ENCODE data around the gene TOMM40L.

TOMM40L gene

GRCh38 chr1:161199506-161200139, 26.2 kb upstream of the TOMM40L start:
- peak in 1 of 2 experiments; percentile 45 for DNase-seq (ENCODE audit: low read depth in 1 of 2, low spot score in 1 of 2)
- in situ Hi-C loops (cut with HindIII; ENCODE audit: low pct_unique_long_range_greater_than_20kb, low sequenced_read_pairs), result no loop called here
- no peak for TF ChIP-seq JUND (IDR thresholded peaks at IDR 0.05; ENCODE audit: low read depth)

DNA sequence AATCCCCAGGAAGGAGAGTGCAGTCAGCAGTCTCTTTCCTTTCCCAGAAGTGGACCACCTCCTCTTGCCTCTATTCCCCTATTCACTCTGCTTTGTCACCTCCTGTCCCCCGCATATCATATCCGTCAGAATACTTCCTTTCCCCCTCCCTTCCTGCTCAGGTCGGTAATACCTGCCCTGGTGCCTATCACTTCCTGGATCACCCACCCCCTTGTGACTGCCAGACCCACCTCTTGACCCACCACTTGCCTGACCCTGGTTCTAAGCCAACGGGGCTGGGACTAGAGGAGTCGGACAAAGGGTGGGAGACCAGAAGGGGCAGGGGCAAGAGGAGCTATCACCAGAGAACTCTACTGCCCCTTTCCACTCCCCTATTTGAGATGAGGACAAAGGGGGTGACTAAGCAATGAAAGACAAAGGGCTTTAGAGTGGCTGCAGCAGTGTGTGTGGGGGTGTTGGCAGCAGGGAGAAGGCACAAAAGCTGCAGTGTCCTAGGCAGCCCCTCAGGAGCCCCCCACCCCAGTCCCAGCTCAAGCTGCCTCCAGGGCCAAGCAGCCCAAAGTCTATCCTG, 25.4 kb upstream of the TOMM40L start:
- TF ChIP-seq JUND (IDR thresholded peaks at IDR 0.05; ENCODE audit: low read depth), result no peak
- no peak for DNase-seq (ENCODE audit: low read depth in 1 of 2, low spot score in 1 of 2)
- in situ Hi-C loops (cut with HindIII; ENCODE audit: low pct_unique_long_range_greater_than_20kb, low sequenced_read_pairs), result no loop called here

DNA sequence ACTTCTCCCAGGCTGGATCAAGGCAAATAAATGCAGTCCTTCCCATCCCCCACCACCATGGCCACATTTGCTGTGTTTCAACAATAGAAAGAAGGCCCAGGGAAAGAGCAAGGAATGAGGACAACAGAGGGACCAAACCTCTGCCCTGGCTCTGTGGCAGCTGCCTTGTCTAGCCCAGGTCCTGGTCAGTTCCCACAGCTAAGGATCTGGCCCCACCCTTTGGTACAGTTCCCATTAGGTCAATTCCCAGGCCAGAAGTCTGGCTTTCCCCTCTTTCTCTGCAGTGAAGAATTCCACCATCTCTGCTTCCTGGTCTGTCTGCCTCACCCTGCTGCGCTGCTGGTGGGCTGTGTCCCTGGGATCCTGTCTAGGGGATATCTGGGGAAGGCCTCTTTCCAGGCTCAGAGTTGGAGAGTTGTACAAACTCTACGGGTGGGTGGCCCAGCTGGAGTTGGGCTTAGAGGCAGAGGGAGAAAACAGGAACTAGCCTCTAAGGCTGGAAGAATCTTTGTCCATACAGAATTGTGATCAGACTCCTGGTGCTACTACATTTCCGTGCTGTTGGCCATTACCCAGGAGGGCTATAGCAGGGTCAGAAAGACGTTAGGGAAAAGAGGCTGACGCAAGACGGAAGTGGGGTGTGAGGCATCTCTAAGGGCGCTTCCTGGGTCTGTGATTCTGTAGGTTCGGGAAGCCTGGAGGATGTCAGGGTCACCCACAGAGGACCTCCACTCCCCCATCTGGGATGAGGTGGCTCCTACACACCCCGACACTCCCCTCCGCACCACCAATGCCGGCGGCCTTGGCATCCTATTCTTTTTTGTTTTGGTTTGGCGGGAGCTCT, 24.6 kb upstream of the TOMM40L start:
- TF ChIP-seq JUND (IDR thresholded peaks at IDR 0.05; ENCODE audit: low read depth), result no peak
- in situ Hi-C loops (cut with HindIII; ENCODE audit: low pct_unique_long_range_greater_than_20kb, low sequenced_read_pairs), result no loop called here
- no peak for DNase-seq (ENCODE audit: low read depth in 1 of 2, low spot score in 1 of 2)

DNA sequence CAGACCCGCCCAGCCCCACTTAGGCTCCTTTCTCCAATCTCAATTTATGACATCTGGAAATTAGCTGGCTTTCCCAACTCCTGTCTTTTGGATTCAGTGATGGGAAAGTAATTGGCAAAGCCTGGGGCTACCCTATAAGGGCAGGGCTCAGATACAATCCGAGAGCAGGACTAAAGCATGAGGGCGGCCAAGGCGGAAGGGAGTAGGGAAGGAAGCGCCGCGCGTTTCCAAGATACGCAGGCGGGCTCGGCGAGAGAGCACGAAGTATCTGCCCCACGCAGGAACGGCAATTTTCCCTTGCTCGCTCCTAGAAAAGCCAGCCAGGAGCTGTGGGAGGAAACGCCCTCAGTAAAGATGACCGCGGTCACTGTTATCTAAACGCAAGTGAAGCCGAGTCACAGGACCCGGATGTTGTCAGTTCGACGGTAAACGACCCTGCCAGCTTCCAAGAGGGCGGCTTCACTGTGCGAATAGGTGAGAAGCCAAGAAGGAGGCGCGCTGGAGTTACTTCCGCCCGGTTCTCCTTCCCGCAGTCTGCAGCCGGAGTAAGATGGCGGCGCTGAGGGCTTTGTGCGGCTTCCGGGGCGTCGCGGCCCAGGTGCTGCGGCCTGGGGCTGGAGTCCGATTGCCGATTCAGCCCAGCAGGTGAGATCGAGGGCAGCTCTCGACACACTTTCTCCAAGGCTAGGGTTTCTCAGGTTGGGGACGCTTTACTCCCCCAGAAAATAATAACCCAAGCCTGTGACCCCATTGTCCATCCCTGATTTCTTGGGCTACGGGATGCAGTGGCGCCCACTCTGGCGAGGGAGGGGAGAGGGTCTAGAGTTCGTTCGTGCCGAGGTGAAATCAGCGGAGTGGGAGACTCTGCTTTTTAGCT, 23.8 kb upstream of the TOMM40L start, which contains the start of gene NDUFS2:
TSS of gene NDUFS2 (plus strand) at position 532 of the 877 bp plus-strand sequence. CDS start at position 551, 19 bp downstream.
- no peak for TF ChIP-seq JUND (IDR thresholded peaks at IDR 0.05; ENCODE audit: low read depth)
- in situ Hi-C loops (cut with HindIII; ENCODE audit: low pct_unique_long_range_greater_than_20kb, low sequenced_read_pairs), result no loop called here
- DNase-seq (ENCODE audit: low read depth in 1 of 2, low spot score in 1 of 2), result peak; percentile 90 to 100

DNA sequence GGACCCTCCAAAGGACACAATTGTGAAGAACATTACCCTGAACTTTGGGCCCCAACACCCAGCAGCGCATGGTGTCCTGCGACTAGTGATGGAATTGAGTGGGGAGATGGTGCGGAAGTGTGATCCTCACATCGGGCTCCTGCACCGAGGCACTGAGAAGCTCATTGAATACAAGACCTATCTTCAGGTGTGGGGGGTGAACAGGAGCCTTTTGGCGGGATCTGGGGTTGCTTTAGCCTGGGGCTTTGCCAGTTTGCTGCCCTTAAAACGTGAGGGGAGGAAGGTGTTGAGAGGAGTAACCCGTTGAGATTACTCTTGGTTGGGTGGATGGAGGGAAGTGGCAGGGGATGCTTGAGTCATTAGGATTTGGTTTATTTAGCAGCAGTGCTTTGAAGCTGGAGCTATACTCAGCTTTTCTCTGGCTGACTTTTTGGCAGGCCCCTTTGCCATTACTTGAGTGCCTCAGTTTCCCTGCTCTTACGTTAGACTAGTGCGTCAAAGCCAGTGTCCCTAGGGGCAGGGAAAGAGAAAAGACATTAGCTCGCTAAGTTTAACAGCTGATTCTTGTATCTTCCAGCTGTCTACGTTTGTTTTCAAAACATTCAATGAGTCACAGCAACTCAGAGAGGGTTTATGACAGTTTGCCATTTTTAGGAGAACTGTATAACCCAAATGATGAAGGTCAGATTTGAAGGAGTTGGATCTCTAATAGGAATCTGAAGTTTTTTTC, 19.3 kb upstream of the TOMM40L start:
- DNase-seq (ENCODE audit: low read depth in 1 of 2, low spot score in 1 of 2), result no peak
- in situ Hi-C loops (cut with HindIII; ENCODE audit: low pct_unique_long_range_greater_than_20kb, low sequenced_read_pairs), result no loop called here
- no peak for TF ChIP-seq JUND (IDR thresholded peaks at IDR 0.05; ENCODE audit: low read depth)

DNA sequence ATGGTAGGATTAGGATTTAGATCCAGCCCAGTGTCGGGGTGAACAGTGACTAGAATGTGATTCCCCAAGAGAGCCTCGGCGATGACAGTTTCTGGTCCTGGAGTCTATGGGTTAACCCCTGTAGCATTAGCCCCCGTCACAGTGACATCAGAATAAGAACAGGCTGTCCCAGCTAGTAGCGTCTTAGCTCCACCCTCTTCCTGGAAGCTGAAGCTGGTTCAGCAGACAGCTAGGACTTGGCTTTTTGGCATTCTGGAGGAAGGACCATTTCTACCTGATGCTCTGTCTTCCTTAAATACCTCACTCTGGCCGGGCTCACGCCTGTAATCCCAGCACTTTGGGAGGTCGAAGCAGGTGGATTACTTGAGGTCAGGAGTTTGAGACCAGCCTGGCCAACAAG, 18.7 kb upstream of the TOMM40L start:
- in situ Hi-C loops (cut with HindIII; ENCODE audit: low pct_unique_long_range_greater_than_20kb, low sequenced_read_pairs), result no loop called here
- DNase-seq (ENCODE audit: low read depth in 1 of 2, low spot score in 1 of 2), result no peak
- no peak for TF ChIP-seq JUND (IDR thresholded peaks at IDR 0.05; ENCODE audit: low read depth)

GRCh38 chr1:161209790-161210409, 16.0 kb upstream of the TOMM40L start:
- in situ Hi-C loops (cut with HindIII; ENCODE audit: low pct_unique_long_range_greater_than_20kb, low sequenced_read_pairs), result no loop called here
- TF ChIP-seq JUND (IDR thresholded peaks at IDR 0.05; ENCODE audit: low read depth), result no peak

GRCh38 chr1:161214369-161214768, 11.5 kb upstream of the TOMM40L start:
- no peak for TF ChIP-seq JUND (IDR thresholded peaks at IDR 0.05; ENCODE audit: low read depth)
- no peak for DNase-seq (ENCODE audit: low read depth in 1 of 2, low spot score in 1 of 2)
- in situ Hi-C loops (cut with HindIII; ENCODE audit: low pct_unique_long_range_greater_than_20kb, low sequenced_read_pairs), result no loop called here

More at GRCh38 chr1:161209790-161210409, 16.0 kb upstream of the TOMM40L start:
- DNase-seq (ENCODE audit: low read depth in 1 of 2, low spot score in 1 of 2), result peak; percentile 69 to 91

DNA sequence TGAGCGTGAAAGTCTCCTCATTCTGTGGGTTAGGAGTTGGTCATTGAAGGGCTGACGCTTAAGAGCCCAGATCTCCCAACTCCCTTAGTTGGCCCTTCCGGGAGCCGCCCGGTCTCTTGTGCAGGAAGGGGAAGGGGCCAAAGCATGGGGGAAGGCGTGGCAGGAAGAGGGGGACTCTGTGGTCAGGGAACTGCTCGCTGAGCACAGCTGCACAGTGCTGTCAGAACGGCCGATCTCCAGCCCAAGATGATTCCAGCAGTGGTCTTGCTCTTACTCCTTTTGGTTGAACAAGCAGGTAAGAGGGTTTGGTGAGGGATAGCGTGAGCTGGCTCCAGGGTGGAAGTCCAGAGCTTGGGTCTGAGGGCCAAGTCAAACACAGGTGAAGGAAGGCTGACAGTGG, 10.8 kb upstream of the TOMM40L start, which contains the start of gene FCER1G:
TSS of gene FCER1G (plus strand) at position 220 of the 400 bp plus-strand sequence. CDS start at position 247, 27 bp downstream.
- DNase-seq (ENCODE audit: low read depth in 1 of 2, low spot score in 1 of 2), result no peak
- in situ Hi-C loops (cut with HindIII; ENCODE audit: low pct_unique_long_range_greater_than_20kb, low sequenced_read_pairs), result no loop called here
- no peak for TF ChIP-seq JUND (IDR thresholded peaks at IDR 0.05; ENCODE audit: low read depth)

GRCh38 chr1:161216945-161217712, 8.7 kb upstream of the TOMM40L start:
- no peak for TF ChIP-seq JUND (IDR thresholded peaks at IDR 0.05; ENCODE audit: low read depth)
- no peak for DNase-seq (ENCODE audit: low read depth in 1 of 2, low spot score in 1 of 2)
- in situ Hi-C loops (cut with HindIII; ENCODE audit: low pct_unique_long_range_greater_than_20kb, low sequenced_read_pairs), result no loop called here

Data from T47D (cell line).